IPS-11a (cell line): ENCODE results near the gene MICA.
"Not testable (repeated sequence)": the region's sequence is repeated elsewhere in the genome, so short reads cannot be mapped to it uniquely, and the experiment has no call there.

ENCODE experiments used
- H3K4me3 ChIP-seq: one replicate; pipeline ENCODE4 v1.5.1; 2013; ENCODE audit warnings: low read depth, low read length, control low read depth

The MICA gene

DNA sequence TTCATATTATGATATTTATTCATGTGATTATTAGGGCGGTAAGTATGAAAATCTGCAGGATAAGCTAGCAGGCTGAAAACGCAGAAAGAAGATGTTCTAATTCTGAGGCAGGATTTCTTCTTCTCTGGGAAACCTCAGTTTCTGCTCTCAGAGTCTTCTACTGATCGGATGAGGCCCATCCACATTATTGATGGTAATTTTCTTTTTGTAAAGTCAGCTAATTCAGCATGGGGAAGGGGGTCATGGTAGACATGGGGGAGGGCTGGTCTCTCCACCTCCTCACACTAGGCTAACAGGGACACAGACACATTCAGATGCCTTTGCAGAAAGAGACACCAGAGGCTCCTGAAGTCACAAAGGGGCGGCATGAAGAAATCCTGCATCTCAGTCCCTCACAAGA, 21.7 kb upstream of the MICA start:
- H3K4me3 ChIP-seq, result no peak overlapping the region

DNA sequence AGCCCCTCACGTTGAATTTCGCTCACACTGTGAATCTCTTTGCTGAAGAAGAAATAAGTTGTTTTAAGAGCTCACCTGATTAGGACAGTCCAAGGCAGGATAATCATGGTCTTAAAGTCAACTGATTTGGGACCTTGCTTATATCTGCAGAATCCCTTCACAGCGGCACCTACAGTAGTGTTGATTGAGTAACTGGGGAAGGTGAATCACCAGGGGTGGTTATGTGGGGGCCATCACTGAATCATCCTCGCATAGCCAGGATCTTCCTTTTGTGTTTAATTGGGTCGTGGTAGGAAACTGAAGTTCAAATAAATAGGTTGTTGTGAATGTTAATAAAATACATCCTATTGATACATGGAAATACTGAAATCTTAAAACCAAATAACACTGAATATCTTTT, 20.2 kb upstream of the MICA start:
- no peak overlapping the region for H3K4me3 ChIP-seq

DNA sequence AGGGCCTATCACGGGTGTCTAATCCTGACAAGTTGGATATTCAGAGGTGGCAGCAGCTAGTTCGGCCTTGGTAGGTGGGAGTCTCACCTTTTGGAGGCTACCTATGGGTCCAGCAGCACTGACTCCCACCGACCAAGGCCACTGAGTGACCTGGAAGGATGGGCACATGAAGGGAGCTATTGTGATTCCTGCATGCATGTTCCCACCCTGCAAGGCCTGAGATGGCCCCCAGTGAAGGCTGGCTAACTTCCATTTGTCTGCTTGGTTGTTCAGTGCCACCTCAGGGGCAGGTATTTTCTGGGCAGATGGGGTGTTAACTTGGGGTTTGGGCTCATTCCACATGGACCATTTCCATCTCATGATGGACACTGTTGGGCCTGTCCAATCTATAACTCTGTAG, 18.4 kb upstream of the MICA start:
- H3K4me3 ChIP-seq, result no peak overlapping the region

DNA sequence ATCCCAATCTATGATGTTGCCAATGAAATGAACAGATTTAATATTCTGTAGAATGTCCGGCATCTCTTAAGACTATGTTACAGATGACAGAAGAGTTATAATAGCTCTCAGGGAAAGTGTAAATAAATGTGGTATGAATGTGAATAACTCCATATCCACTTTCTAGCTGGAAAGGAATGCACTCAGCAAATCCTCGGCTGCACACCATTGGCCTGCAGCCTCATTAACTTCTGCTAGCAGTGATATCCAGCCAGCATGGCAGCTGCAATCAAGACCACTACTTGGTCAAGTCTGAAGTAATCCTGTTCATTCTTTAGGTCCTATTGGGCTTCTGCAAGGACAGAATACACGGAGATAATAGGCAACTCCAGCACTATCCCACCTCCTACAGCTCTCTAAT, 17.3 kb upstream of the MICA start:
- H3K4me3 ChIP-seq, result no peak overlapping the region

DNA sequence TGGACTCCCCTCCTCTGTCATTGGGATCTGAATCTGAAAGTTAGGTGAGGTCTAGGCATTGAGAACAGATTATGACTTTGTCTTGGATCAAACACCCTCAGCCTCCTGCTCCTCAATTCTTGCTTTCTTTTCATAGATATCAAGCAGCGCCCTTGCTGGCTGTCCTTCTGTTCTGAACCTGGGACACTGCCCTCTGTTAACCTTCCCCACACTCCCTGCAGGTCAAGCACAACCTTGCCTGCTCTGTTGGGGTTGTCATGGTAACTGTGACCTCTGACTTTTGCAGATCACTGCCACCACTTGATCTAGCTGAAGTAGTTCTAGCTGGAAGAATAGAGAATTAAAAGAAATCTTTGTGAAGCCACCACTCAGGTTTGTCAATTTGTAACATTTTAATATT, 16.4 kb upstream of the MICA start:
- H3K4me3 ChIP-seq, result no peak overlapping the region

DNA sequence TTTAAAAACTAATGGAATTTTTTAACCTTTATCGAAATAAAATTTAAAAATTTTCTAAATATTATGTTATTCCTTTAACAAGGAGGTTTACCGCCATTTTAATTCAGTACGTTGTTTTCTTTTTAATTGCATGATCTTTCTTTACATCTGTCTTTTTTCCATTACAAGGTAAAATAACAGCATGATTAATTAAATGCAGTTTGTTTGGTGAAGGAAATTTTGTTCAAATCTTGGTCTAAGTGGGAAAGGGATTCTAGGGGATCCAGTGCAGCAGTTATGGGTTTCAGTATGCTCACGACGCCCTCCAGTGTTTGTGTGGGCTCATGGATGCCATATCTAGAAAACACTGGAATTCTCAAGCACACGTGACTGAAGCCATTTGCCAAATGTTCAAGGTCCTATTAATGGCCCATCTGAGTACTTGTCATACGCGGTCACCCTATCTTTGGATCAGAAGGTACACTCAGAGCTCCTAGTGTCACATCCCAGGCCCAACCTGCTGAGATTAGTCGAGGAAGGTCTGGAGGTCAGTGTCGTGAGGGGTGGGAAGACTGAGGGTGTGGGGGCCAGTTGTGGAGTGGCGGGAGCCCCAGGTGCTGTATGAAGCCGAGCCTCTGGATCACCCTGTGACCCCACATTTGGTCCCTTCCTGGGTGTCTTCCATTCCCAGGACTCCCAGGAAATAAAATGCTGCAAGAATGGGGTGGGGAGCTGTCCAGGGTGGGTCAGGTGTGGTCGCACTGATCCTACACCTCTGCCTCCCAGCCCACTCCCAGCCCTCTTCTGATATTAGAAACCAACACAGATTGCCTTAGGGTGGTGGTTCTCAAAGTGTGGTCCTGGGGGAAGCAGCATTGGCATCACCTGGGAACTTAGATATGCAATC, 14.2 kb upstream of the MICA start:
- H3K4me3 ChIP-seq, result not testable (repeated sequence)

DNA sequence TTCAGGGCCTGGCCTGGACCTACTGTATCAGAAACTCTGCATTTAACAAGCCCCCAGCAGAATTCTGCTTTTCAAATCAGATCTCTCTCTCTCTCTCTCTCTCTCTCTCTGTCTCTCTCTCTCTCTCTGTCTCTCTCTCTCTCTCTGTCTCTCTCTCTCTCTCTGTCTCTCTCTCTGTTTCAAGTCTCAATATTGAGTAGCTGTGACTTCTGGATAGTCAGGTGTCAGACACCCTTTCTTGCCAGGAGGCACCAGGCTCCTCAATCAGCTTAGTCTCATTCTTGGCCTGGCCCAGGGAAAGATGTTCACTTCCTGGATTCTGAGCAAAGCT, 13.6 kb upstream of the MICA start:
- H3K4me3 ChIP-seq, result not testable (repeated sequence)

DNA sequence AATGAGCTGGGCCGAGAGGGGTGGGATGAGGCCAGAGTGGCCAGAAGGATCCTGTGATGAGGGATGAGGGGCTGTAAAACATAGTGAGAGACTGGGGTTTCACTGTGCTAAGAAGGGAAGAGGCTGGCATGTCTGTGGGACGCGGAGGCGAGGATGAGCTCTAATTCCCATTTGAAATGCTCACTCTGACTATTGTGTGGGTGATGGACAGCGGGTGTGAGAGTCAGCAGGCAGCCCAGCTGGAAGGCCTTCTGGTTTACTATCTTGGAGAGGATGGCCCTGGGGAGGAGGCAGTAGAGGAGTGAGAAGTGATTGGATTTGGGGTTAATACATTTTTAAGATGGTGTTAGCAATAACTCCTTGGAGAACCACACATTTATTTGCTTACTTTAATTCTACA, 9.5 kb upstream of the MICA start:
- H3K4me3 ChIP-seq, result no peak overlapping the region

DNA sequence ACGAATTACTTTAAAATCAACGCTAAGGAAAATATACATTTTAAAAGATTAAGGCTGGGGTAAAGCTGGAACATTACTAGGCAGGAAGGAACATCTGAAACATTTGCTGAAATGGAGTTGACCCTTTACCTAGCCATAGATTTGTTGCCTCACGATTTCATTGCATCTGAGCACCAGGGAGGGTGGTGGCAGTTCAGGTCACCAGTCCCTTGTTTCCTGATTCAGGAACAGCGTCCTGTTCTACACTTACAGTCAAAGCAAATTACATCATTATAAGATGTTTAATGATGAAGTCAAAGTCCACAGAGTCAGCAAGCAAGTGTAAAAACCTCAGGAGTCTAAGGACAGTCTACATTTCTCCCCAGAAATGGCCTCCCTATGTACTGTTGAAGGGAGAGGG, 9.0 kb upstream of the MICA start:
- no peak overlapping the region for H3K4me3 ChIP-seq

DNA sequence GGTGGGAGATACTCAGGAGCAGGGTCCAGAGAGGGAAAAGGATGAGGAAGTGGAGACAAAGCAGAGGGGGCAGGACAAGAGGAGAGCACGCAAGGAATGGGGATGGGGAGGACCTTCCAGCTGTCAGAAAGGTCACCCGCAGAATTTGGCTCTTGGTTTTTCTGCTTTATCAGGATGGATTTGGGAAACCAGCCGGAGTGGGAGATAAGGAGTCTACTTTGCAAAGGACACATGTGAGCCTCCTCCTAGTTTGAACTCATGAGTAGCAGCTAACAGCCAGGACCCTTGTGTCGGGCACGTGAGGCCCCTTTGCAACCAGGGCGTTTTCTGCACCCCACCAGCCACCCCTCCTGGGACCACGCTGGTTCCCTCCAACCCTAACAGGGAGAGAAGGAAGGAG, 7.6 kb upstream of the MICA start:
- H3K4me3 ChIP-seq, result no peak overlapping the region

DNA sequence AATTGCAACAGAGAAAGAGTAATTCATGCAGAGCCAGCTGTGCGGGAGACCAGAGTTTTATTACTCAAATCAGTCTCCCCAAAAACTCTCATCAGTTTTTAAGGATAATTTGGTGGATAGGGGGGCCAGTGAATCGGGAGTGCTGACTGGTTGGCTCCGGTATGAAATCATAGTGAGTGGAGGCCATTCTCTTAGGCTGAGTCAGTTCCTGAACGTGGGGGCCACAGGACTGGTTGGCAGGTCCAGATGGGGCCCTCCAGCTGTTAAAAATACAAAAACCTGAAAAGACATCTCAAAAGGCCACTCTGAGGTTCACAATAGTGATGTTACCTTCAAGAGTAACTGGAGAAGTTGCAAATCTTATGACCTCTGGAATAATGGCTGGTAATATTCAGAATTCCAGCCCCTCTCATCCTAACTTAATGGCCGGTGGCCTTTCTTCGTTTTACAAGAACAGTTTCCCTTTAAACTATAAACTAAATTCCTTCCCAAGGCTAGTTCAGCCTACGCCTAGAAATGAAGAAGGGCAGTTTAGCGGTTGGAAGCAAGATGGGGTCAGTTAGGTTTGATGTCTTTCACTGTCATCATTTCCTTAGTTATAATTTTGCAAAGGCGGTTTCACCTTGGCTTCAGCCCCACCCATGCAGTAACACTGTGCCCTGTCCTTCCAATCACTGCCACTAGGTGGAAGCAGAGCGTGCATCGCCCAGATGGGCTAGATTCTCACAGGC, 6.8 kb upstream of the MICA start:
- no peak overlapping the region for H3K4me3 ChIP-seq

DNA sequence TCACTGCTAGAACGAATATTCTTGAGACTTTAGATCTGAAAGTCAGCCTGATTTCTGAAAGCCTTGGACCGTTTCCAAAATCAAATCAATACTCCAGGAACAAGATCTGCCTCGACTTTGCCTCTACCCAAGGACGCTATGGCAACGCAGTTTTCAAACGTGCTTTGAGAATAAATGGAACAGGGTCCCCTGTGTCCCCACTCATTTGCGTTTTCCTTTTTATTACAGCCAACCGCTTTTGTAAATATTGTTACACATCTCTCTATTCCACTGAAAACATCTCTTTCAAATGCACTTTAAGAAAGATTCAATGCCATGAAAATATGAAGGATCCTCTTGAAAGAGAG, 6.3 kb upstream of the MICA start:
- H3K4me3 ChIP-seq, result not testable (repeated sequence)

DNA sequence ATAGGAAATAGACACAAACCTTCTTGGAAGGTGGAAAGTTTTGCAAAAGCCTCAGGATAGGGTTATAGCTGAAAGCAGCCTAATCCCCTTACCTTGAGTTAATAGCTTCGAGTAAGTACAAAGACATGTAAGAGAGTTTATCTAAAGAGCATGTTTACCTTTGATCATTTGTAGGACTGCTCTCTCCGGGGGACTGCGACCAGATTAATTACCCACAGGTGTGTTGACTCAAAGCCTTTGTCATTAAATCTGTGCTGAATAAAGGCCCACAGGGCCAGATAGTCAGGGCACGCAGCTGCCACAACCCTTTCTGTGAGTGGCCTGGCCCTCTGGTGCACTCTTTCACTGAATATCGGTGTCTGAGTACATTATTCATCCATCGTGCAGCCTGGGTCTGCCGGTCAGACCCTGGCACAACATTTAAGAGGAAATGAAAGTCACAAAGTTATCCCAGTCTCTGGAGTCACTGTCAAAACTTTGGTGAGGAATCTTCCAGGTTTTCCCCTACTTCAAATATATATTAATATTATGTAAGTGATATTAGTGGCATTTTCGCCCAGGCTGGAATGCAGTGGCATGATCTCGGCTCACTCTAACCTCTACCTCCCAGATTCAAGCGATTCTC, 5.4 kb upstream of the MICA start:
- H3K4me3 ChIP-seq, result no peak overlapping the region

DNA sequence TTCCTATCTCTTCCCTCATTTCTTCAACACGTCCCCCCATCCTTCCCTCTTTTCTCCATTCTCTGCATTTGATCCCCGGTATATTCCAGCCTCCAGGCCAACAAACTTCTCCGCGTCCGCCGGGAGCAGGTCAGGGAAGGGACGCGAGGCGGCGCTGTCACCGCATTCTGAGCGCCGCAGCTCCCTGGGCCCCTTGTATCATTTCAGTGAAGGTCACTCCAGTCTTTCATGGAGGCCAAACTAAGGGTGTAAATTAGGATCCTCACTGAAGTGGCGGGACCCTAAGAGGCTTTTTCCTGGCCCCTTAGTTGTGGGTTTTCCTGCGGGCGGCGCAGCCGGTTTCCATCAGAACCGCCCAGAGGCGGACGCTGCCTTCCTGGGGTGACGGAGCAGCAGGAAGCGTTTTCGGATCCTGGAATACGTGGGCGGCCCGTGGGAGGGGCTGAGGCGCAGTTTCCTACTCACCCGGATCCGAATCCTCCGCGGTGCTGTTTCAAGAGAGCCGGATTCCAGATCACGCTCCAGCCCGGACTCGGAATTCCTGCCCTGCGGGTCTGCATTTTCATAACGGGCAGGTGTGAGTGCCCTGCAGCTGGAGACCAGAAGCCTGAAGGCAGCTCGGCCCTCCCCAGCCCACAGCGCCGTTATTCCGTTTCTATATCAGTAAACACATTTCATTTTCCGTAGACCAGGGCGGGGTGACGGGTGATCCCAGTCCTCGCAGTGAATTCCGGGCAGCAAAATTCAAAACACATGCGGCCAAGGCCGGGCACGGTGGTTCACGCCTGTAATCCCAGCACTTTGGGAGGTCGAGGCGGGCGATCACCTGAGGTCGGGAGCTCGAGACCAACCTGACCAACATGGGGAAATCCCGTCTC, 3.6 kb upstream of the MICA start:
- peak overlapping the region; percentile 51 for H3K4me3 ChIP-seq

DNA sequence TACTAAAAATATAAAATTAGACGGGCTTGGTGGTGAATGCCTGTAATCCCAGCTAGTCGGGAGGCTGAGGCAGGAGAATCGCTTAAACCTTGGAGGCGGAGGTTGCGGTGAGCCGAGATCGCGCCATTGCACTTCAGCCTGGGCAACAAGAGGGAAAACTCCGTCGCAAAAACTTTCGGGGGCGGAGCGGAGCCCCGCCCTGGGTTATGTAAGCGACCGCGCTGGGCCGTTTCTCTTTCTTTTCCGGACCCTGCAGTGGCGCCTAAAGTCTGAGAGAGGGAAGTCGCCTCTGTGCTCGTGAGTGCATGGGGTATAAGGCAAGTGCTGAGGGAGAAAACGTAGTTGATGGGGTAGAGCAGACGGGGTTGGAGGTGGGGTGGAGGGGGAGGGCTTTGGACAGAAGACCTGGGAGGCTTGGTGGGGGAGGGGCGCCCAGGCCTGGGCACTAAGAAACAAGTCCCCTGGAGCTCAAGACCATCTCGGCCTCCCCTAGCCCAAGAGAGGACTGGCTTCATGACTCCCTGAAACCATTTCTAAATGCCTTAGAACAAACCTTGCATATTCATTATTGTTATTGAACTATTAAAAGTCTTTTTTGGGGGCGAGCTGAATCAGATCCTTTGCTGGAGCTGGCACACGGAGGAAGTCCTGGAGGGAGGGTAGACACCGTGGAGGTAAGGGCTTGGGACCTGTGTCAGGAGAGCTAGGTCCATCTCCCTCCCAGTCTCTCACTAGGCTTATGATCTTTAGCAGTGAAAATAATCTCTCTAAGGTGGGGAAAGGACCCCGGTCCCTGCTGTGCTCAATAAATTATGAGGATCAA, 2.7 kb upstream of the MICA start:
- H3K4me3 ChIP-seq, result peak overlapping the region; percentile 51

DNA sequence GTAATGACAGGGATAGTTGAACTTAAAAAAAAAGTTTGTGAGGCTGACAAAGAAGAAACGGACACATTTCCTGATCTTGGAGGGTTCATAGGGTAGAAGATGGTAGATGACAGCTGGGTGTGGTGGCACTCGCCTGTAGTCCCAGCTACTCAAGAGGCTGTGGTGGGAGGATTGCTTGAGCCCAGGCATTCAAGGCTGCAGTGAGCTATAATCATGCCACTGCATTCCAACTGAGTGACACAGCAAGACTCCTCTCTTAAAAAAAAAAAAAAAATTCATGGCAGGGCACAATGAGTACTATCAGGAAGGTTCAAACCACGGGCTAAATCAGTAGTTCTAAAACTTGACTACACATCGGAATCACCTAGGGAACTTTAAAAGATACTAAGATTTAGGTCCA, 2.0 kb upstream of the MICA start:
- H3K4me3 ChIP-seq, result no peak overlapping the region

DNA sequence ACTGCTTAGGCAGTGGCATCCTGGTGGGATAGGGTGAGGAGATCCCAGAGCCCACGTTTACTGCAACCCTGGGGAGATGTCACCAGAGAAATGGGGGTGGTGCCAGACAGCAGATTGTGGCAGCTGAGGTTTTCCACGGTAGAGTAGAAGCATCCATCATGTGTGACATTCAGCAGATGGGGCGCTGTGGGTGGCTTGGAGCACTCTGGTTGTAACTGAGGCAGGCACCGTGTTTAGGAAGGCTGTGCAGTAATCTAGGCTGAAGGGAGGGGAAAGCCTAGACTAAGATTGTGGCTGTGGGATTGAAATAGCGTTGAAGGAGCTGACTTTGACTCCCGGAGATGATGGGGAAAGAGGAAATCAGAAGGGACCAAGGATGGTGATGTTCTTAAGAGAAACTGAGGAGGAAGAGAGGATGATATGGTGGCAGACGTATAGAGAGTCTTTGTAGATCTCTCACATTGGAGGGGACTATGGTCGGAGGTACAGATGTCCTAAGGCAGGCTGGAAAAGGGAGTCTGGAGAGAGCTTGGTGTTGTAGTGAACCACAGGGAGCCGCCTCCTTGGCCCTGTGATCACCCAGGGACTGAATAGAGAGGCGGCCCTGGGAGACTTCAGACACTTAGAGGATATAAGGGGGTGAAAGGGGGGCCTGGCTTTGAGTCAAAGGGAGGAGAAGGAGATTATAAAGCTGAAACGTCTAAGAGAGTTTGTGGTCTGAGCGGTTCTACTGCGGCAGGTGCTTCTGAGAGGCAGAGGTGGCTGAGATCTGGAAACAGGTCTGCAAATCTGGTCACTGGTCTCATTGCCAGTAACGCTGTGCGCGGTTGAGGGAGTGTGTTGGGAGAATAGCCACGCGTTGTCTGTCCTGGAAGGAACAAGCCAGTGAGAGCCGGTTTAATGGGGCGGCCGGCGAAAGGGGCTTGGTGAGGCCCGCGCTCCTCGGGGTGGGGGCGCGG, 792 bp upstream of the MICA start:
- H3K4me3 ChIP-seq, result peak overlapping the region; percentile 78

DNA sequence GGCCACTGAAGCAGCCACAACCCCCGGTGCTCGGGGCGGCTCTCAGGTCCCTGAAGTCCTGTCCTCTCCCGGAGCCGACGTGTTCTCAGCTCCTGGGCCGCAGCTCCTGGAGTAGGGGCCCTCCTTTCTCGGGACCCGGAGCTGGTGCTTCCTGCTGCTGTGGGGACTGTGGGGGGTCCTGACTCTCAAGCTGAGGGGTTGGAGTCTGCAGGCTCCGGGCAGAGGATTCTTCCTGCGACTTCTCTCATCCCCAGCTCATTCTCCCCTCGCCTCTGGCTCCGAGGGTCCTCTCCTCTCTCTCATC, 618 bp downstream of the MICA start:
- peak overlapping the region; percentile 78 for H3K4me3 ChIP-seq

DNA sequence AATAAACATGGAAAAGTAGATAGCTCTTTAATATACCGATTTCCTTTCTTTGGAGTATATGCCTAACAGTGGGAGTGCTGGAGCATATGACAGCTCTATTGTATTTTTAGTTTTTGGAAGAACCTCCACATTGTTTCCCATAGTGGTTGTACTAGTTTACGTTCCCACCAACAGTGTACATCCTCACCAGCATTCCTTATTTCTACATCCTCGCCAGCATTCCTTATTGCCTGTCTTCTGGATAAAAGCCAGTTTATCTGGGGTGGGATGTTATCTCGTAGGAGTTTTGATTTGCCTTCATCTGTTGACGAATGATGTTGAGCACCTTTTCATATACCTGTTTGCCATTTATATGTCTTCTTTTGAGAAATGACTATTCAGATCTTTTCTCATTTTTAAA, 2.6 kb downstream of the MICA start:
- H3K4me3 ChIP-seq, result no peak overlapping the region

DNA sequence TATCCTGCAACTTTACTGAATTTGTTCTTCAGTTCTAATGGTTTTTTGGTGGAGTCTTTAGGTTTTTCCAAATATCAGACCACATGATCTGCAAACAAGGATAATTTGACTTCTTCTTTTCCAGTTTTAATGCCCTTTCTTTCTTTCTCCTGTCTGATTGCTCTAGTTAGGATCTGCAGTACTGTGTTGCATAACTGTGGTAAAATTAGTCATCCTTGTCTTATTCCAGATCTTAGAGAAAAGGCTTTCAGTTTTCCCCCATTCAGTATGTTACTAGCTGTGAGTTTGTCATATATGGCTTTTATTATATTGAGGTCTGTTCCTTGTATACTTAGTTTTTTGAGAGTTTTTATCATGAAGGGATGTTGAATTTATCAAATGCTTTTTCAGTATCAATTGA, 4.3 kb downstream of the MICA start:
- no peak overlapping the region for H3K4me3 ChIP-seq
